Measurements from ENCODE around the gene ACSM5.

DNA sequence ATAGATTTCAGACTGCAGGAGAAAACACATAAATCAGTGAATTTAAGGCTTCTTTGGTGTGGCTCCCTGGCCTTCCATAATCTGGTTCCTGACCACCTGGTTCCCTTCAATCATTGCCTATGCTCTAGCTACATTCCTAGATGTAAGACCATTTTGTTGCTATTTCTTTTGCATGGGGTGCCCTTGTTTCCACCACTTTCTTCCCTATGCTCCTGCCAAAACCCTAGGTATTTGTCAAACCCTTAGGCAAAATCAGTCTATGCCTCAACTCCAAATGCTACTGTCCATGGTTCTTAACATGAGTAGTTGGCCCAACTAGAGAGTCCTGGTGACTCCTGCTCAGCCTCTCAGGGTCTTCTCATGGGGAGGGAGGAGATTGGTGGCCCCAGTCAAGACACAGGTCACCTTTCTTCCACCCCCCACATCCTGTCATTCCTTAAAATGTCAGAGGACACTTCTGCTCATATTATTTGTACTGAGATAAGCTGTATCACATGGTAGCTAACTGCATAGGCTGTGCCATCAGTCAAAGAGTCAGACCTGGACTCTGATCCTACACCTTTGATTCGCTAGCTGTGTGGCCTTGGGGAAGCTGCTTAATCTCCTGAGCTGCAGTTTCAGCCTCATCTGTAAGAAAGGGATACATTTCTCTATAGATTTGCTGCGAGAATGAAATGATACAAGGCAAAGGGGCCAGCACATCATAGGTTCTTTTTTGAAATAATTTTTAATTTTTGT is 15.0 kb downstream of the ACSM5 start:
- TF ChIP-seq, protein P1, sequence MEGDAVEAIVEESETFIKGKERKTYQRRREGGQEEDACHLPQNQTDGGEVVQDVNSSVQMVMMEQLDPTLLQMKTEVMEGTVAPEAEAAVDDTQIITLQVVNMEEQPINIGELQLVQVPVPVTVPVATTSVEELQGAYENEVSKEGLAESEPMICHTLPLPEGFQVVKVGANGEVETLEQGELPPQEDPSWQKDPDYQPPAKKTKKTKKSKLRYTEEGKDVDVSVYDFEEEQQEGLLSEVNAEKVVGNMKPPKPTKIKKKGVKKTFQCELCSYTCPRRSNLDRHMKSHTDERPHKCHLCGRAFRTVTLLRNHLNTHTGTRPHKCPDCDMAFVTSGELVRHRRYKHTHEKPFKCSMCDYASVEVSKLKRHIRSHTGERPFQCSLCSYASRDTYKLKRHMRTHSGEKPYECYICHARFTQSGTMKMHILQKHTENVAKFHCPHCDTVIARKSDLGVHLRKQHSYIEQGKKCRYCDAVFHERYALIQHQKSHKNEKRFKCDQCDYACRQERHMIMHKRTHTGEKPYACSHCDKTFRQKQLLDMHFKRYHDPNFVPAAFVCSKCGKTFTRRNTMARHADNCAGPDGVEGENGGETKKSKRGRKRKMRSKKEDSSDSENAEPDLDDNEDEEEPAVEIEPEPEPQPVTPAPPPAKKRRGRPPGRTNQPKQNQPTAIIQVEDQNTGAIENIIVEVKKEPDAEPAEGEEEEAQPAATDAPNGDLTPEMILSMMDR (IDR thresholded peaks at IDR 0.05), result no peak
- no peak for TF ChIP-seq POLR2A (IDR thresholded peaks at IDR 0.05)
